Fibroblast of pulmonary artery (primary cell): ENCODE data around the gene LDLRAD1.
A peak's percentile ranks its signal among the peaks of the same experiment; 100 is the strongest.

Experiments used
- DNase-seq: peaks from one replicate; pipeline ENCODE4 v3.0.0-alpha.2; 2010; ENCODE audit warnings: low read depth
- H3K4me3 ChIP-seq: replicated peaks from 2 replicates; pipeline ENCODE4 v1.5.1; 2011; ENCODE audit warnings: low read depth, mild to moderate bottlenecking, control low read depth, low read length, moderate library complexity
- TF ChIP-seq, protein P1 (sequence below): IDR thresholded peaks from 2 replicates; pipeline ENCODE4 v1.5.1; 2011; ENCODE audit warnings: mild to moderate bottlenecking, control low read depth, low read length, inconsistent platforms; ENCODE audit errors: missing control alignments

LDLRAD1 gene

DNA sequence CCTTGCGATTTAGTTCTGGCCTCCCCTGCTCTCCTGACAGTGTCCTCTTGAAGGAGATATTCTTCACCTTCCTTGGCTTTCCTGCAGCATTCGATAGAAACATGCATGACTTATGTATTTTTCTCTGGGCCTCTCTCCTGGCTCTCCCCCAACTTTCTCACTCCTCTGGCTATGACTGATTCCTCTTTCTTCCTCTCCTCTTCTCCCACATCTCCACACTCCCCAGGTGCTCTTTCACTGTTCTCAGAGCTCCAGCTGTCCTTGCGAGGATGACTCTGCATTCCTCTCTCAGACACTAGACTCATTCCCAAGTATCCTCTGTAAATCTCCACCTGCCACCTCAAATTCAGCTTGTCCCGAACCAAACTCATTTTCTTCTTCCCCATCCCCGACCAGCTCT is 53.9 kb downstream of the LDLRAD1 start:
- peak; percentile 27 for DNase-seq
- H3K4me3 ChIP-seq = no peak overlapping the region
- TF ChIP-seq, protein P1, sequence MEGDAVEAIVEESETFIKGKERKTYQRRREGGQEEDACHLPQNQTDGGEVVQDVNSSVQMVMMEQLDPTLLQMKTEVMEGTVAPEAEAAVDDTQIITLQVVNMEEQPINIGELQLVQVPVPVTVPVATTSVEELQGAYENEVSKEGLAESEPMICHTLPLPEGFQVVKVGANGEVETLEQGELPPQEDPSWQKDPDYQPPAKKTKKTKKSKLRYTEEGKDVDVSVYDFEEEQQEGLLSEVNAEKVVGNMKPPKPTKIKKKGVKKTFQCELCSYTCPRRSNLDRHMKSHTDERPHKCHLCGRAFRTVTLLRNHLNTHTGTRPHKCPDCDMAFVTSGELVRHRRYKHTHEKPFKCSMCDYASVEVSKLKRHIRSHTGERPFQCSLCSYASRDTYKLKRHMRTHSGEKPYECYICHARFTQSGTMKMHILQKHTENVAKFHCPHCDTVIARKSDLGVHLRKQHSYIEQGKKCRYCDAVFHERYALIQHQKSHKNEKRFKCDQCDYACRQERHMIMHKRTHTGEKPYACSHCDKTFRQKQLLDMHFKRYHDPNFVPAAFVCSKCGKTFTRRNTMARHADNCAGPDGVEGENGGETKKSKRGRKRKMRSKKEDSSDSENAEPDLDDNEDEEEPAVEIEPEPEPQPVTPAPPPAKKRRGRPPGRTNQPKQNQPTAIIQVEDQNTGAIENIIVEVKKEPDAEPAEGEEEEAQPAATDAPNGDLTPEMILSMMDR = no peak

DNA sequence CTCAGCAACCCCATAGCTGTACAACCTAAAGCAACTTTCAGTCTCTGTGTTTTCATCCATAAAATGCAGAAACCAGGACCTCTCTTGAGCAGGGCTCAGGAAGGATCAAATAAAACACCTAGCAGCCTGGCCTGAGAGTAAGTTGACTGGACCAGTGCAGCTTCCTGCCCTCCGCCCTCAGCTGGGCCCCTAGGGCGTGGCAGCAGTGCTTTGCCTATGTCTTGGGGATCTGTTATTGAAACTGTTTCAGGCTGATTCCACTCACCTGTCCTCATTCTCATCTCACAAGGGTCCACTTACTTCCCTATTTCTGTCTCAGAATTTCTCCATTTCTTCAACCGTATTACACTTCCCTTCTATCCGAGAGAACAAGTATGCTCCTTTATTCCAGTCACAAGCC is 54.5 kb downstream of the LDLRAD1 start:
- H3K4me3 ChIP-seq = no peak overlapping the region
- DNase-seq = no peak
- TF ChIP-seq, protein P1 = no peak

DNA sequence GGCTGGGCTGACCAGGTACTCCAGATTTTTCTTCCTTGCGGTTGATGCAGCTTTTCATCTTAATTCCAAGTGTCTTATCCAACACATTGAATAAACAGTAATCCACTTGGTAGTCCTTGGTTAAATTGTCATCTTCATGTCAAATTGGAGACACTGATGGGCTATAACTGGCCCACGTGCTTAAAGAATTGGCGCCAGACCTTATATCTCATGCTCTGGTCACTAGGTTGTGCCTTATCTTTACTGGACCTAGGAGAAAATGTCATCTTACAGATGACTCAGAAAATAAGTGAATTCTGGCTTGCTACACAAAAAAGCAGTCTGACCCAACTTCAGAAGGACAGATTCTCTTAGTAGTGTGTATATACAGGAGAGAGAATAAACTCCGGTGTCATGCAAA is 55.6 kb downstream of the LDLRAD1 start:
- DNase-seq = no peak
- TF ChIP-seq, protein P1 = no peak
- H3K4me3 ChIP-seq = no peak overlapping the region

DNA sequence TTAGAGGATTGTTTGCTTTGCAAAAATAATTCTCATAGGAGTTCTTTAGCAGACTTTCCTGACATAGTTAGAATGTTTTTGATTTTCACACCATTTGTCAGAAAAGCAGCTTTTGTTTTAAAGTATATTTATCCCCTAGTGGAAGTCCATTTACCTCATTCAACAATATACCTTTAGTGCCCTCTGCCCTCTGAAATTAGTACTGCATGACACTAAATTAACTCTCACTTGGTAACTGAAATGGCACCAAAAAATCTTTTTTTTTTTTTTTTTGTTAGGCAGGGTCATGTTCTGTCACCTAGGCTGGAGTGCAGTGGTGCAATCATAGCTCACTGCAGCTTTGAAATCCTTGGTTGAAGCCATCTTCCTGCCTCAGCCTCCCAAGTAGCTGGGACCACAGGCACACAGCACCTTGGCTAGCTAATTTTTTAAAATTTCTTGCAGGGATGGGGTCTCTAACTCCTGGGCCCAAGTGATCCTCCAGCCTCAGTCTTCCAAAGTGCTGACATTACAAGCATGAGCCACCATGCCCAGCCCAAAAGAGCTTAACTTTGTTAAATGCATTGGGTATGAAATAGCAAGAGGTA is 58.2 kb downstream of the LDLRAD1 start:
- TF ChIP-seq, protein P1 = peak; percentile 50
- no peak overlapping the region for H3K4me3 ChIP-seq
- DNase-seq = peak; percentile 45
